HG03103 (cell line): ENCODE measurements around the gene EMC1.
"Not testable (repeated sequence)": the region's sequence is repeated elsewhere in the genome, so short reads cannot be mapped to it uniquely, and the experiment has no call there.

Experiments used
- ATAC-seq: cut with Tn5 transposase; IDR thresholded peaks from one replicate; pipeline ENCODE4 v1.9.1; 2021; ENCODE audit warnings: low read depth; ENCODE audit not compliant: unreplicated experiment

EMC1 gene

GRCh38 chr1:19220080-19220846 lies 31.1 kb downstream of the EMC1 start:
- no peak for ATAC-seq

- ATAC-seq = no peak
Observed at GRCh38 chr1:19219451-19219850, 31.9 kb downstream of the EMC1 start.

- not testable (repeated sequence) for ATAC-seq
Observed at GRCh38 chr1:19216585-19216984, 34.7 kb downstream of the EMC1 start.

DNA sequence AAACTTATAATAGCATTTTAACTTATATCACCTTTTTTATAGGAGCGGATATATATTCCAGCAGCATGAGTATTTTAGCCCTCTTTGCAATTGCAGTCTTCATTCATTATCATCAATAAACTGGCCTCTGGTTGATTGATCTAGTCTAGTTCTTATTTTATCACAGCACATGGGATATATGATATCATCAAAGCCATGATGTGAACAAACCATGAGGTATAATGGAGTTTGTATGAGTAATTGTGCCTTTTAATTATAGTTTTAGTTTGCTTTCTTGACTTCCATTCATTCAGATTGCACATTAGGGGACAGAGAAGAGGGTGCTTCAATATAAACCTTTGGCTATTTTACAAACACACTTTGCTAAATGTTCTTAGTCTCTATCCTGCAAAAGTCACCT lies 37.7 kb downstream of the EMC1 start:
- ATAC-seq = no peak

- no peak for ATAC-seq
Observed at GRCh38 chr1:19212167-19212566, 39.2 kb downstream of the EMC1 start.

- ATAC-seq = no peak
Observed at GRCh38 chr1:19210772-19211549, 40.4 kb downstream of the EMC1 start.

- peak; percentile 68 for ATAC-seq
Observed at GRCh38 chr1:19209990-19210771, 41.1 kb downstream of the EMC1 start, which contains the start of gene UBR4. Gene UBR4, minus strand, starts transcription at chr1:19210266. Its CDS starts 18 bp downstream, at chr1:19210248.

- ATAC-seq = peak; percentile 26
Observed at GRCh38 chr1:19209439-19209989, 41.8 kb downstream of the EMC1 start.

GRCh38 chr1:19208710-19209438 lies 42.5 kb downstream of the EMC1 start:
- no peak for ATAC-seq

- ATAC-seq = no peak
Observed at GRCh38 chr1:19206947-19207346, 44.4 kb downstream of the EMC1 start.

- no peak for ATAC-seq
Observed at GRCh38 chr1:19205845-19206244, 45.5 kb downstream of the EMC1 start.

DNA sequence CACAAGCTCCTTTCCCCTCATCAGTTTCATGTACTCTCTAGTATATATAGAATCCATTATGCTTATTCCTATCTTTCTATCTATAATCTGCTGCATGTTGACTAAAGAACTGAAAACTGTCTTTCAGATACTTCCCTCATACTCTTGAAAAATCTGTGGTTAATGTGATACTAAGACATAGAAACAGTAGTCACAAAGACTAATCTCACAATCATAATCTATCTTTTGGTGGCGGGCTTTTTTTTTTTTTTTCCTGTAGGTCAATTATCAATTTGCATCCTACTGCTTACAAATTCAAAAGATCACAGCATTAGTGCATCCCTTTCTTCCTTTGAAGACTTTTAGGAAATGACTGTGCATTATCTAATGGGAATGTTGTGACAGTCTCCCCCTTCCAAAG lies 45.9 kb downstream of the EMC1 start:
- ATAC-seq = no peak

DNA sequence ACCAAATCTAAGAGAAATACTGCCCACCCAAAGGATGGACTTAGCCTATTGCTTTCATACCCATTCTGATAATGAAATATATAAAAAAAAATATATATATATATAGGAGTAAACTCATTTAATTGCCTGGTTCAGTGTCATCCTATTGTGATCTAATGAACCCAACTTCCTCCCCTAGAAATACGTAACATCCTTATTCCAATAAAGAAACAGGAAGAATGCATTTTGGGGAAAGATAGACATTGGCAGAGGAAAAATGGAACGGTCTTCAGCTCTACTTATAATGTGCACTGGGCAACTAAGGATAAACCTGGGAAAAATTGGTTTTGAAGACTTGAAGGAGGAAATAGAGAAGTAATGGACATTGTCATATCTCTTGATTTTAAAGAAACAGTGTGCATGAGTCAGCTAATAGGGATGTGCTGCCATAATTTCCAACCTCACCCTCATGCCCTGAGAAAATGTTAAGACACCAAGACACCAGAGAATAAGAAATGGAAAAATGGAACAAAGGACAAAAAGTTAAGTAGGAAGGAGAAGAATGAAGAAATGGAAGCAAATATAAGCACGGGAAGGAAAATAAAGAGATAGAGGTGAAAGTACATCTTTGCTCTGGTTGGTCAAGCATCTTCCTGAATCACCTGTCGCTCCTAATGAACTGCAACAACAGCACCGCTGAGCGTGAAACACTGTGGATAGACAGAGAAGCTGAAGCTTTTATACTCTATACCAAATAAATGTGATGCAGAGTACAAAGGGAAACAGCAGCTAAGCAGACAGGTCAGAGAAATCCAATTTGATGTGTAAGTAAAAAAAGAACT lies 46.7 kb downstream of the EMC1 start:
- ATAC-seq = no peak

DNA sequence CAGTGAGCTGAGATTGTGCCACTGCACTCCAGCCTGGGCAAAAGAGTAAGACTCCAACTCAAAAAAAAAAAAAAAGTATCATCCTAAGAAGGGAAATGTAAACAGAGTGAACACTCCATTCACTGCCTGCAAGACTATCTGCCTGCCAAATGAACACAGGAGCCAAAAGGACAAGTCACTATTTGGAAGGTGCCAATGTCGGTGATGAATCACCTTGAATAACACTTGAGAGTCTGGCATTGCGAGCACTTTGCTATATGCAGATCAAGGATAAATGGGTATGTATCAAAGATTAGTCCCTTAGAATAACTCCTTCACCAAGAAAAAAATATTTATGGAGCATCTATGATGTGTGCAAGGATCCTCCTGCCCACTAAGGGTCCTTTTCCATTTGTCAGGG lies 47.9 kb downstream of the EMC1 start:
- no peak for ATAC-seq

DNA sequence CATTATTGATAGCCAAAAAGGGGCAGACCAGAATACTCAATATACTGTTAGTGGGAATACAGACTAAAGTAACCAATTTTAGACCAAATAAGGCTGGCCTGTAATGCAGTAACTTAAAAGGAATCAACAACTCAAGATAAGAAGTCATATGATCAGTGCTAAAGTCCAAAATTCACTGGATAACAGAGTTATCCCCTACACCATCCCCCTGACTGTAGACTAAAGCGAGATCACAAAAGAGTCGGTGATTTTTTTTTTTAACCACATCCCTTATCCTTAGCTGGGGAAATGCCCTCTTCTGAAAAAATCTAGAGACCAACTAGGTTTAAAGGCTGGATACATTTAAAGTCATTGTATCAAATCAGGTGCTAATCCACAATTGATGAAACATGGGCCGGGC lies 48.9 kb downstream of the EMC1 start:
- no peak for ATAC-seq

GRCh38 chr1:19199969-19200604 lies 51.2 kb downstream of the EMC1 start:
- no peak for ATAC-seq

DNA sequence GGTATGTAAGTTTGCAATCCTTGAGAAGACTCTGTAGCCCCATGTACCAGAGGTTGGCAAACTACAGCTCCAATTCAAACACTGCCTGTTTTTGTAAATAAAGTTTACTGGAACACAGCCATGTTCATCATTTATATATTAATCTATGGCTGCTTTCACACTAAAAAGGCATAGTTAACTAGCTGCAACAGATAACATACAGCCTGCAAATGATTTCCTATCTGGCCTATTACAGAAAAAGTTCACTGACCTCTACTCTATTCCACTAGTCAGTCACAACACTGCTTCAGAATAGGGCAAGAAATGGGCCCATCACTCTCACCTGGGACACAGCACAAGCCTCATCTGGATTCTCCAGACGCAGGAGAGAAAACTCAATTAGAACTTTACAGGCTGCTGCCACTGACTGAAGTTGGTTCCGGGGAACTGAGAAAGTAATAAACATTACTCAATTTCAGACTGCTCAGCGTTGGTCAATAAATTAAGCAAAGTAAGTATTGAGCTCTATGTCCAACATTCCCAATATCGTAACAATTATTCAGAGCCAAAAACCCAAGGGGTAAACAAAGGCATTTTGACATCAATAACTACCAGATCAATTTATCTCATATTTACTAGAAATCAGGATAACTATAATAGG lies 51.9 kb downstream of the EMC1 start:
- ATAC-seq = no peak

DNA sequence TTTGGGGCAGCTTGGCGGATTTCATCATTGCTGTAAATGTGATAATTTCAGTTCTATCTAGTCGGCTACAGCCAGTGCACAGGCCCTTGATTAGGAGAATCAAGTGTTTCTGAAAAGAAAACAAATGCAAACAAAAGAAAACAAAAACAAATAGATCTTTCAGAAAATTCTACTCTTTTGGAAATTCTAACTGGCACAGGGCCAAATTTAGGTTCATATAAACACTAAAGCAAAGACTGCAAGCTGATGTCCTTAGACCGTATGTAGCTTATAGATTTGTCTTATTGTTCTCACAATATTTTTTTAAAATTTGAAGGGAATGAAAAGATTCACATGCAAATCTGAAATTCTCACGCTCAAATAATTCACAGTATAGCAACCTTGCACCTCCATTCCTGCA lies 52.5 kb downstream of the EMC1 start:
- no peak for ATAC-seq
